ENCODE measurements around the gene RELCH. TPM values are rescaled to one million over a fixed set of nuclear protein-coding genes. Genes with fewer than 3 reads are reported as not detected.

RELCH gene
- total and polyA plus RNA-seq, 4 donors: 11.6 to 69.2 (median 22.3) TPM

DNA sequence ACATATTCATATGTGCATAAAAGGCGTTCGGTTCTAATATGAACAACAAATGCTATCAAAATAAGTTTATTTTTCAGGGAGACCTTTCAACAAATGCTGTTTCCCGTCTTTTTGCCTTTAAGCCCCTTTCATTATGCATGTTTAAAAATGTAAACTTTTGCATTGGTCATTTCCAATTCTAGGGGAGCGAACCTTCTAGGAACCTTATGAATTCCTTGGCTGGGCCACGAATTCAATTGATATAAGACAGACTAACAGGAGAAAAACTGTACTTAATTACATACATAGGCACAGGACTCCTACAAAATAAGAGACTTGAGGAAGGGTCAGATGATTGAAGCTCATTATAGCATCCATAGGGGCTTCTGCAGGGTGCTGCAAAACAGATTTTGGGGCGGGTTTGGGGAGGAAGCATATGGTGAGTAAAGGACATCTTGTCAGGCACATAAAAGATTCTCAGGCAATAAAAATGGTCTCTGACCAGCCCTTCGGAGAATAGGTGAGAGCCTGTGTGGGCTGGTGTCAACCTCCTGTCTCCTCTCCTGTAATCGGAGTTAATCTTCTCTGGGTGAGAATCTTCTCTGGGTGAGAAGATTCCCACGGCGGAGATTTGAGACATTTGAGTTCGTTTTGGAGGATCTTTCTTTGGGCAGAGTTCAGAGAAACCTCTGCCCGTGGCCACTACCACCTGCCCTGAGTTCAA is 139.7 kb downstream of the RELCH start:
- H3K36me3 ChIP-seq (ENCODE audit: control insufficient read depth in 4 of 4, insufficient read depth in 4 of 4, low read length in 4 of 4): no peaks in the 10 kb centered on the region
- DNase-seq (no peak), ATAC-seq (ENCODE audit: insufficient read depth, low FRiP score) (no peak)
- TF ChIP-seq, protein P1, sequence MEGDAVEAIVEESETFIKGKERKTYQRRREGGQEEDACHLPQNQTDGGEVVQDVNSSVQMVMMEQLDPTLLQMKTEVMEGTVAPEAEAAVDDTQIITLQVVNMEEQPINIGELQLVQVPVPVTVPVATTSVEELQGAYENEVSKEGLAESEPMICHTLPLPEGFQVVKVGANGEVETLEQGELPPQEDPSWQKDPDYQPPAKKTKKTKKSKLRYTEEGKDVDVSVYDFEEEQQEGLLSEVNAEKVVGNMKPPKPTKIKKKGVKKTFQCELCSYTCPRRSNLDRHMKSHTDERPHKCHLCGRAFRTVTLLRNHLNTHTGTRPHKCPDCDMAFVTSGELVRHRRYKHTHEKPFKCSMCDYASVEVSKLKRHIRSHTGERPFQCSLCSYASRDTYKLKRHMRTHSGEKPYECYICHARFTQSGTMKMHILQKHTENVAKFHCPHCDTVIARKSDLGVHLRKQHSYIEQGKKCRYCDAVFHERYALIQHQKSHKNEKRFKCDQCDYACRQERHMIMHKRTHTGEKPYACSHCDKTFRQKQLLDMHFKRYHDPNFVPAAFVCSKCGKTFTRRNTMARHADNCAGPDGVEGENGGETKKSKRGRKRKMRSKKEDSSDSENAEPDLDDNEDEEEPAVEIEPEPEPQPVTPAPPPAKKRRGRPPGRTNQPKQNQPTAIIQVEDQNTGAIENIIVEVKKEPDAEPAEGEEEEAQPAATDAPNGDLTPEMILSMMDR (IDR thresholded peaks at IDR 0.05; ENCODE audit: control extremely low read depth, extremely low read depth): no peak
- peaks cover 0 to 63% (median 56%) of the 10 kb centered on the region in 3 donors for H3K27me3 ChIP-seq (ENCODE audit: control insufficient read depth in 3 of 3, insufficient read depth in 3 of 3, low read length in 2 of 3)
- peaks cover 0 to 22% (median 5%) of the 10 kb centered on the region in 5 donors for H3K4me1 ChIP-seq (ENCODE audit: control insufficient read depth in 5 of 5, insufficient read depth in 5 of 5, low read length in 5 of 5)
- WGBS, 2 donors: 61 to 69% methylated on average over 12 of the region's 12 CpGs
- H3K9me3 ChIP-seq (ENCODE audit: control insufficient read depth in 4 of 4, insufficient read depth in 3 of 4, low read length in 3 of 4): no peaks in the 10 kb centered on the region
- H3K27ac ChIP-seq (ENCODE audit: low read depth in 1 of 2, low read length in 1 of 2): no peak overlapping the region
- no peak overlapping the region for H3K4me3 ChIP-seq
- H3K9ac ChIP-seq (ENCODE audit: insufficient read depth in 1 of 2, low read length in 2 of 2): no peak overlapping the region

DNA sequence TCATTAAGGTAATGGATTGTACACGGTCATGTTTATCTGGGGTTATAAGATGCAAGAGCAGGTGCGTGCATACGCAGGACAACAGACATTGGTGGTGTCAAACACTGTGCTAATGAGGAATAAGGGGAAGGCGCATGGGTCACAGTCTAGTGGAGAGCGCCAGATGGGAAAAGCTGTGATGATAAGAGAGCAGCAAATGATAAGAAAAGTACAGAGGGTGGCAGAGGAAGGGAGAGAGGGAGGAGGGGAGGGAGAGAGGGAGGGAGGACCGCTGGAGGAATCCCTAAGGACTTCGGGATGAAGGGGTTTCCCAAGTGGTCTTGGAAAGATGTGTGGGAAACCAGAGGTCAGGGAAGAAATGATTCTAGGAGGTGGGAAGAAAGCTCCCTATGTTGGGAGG is 140.9 kb downstream of the RELCH start:
- H3K27me3 ChIP-seq (ENCODE audit: control insufficient read depth in 3 of 3, insufficient read depth in 3 of 3, low read length in 2 of 3): peaks cover 0 to 55% (median 48%) of the 10 kb centered on the region in 3 donors
- no peak for DNase-seq
- peaks cover 0 to 22% (median 5%) of the 10 kb centered on the region in 5 donors for H3K4me1 ChIP-seq (ENCODE audit: control insufficient read depth in 5 of 5, insufficient read depth in 5 of 5, low read length in 5 of 5)
- WGBS, 2 donors: 78 to 90% methylated on average over 7 of the region's 7 CpGs
- TF ChIP-seq, protein P1 (IDR thresholded peaks at IDR 0.05; ENCODE audit: control extremely low read depth, extremely low read depth): no peak
- H3K9ac ChIP-seq (ENCODE audit: insufficient read depth in 1 of 2, low read length in 2 of 2): no peak overlapping the region
- no peak overlapping the region for H3K27ac ChIP-seq (ENCODE audit: low read depth in 1 of 2, low read length in 1 of 2)
- H3K36me3 ChIP-seq (ENCODE audit: control insufficient read depth in 4 of 4, insufficient read depth in 4 of 4, low read length in 4 of 4): no peaks in the 10 kb centered on the region
- ATAC-seq (ENCODE audit: insufficient read depth, low FRiP score): no peak
- H3K9me3 ChIP-seq (ENCODE audit: control insufficient read depth in 4 of 4, insufficient read depth in 3 of 4, low read length in 3 of 4): no peaks in the 10 kb centered on the region
- no peak overlapping the region for H3K4me3 ChIP-seq

DNA sequence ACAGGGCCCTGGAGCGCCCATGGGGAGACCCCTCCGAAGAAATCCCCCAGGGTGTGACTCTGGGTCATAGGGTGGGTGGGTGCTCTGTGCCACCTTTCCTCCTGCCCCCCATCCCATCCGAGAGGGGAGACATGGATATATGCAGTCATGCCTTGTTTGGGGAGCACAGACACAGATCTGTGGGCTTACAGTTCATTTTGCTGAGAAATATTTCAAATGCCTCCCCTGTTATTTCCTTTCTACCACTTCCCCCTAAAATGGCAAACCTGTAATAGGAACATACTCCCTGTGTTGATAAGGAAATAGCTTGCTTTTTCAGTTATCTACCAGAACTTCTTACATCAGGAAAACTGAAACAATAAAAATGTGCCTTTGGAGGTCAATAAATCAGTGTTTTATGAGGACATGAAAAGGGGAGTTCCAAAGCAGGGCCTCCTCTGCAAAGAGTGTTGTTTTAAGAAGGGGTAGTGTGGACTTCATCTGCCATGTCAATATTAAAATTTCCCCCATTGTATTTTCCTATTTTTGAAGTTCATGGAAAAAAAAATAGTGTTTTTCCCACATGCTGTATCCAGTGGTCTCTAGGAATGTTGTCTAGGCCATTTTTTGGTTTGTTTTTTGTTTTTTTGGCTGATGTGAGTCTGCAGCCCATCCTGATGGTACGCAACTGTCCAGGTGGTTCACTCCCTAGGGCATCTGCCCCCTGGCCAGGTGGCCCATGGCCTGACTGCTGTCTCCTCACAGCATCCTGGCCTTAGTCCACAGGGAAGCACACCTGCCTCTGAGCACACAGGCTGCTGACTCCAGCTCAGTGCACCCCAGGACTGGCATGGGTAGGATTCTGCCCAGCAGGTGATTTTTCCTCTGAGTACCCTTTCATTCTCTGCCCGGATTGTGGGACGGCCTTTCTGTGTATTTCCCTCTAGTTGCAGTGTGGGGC is 141.8 kb downstream of the RELCH start:
- no peak overlapping the region for H3K27ac ChIP-seq (ENCODE audit: low read depth in 1 of 2, low read length in 1 of 2)
- peaks cover 0 to 22% (median 5%) of the 10 kb centered on the region in 5 donors for H3K4me1 ChIP-seq (ENCODE audit: control insufficient read depth in 5 of 5, insufficient read depth in 5 of 5, low read length in 5 of 5)
- H3K27me3 ChIP-seq (ENCODE audit: control insufficient read depth in 3 of 3, insufficient read depth in 3 of 3, low read length in 2 of 3): peaks cover 0 to 47% (median 41%) of the 10 kb centered on the region in 3 donors
- 81 to 92% methylated on average over 6 of the region's 6 CpGs for WGBS, 2 donors
- TF ChIP-seq, protein P1 (IDR thresholded peaks at IDR 0.05; ENCODE audit: control extremely low read depth, extremely low read depth): no peak
- DNase-seq (no peak), ATAC-seq (ENCODE audit: insufficient read depth, low FRiP score) (no peak)
- no peak overlapping the region for H3K4me3 ChIP-seq
- no peaks in the 10 kb centered on the region for H3K36me3 ChIP-seq (ENCODE audit: control insufficient read depth in 4 of 4, insufficient read depth in 4 of 4, low read length in 4 of 4)
- no peaks in the 10 kb centered on the region for H3K9me3 ChIP-seq (ENCODE audit: control insufficient read depth in 4 of 4, insufficient read depth in 3 of 4, low read length in 3 of 4)
- no peak overlapping the region for H3K9ac ChIP-seq (ENCODE audit: insufficient read depth in 1 of 2, low read length in 2 of 2)
